Glutamatergic neuron (in vitro differentiated cells): ENCODE measurements around the gene ABCF3. TPM values are rescaled to one million over a fixed set of nuclear protein-coding genes. Genes with fewer than 3 reads are reported as not detected.

Experiments
- DNase-seq: peaks from one replicate; pipeline ENCODE4 v3.0.0; 2022
- H3K27ac Mint-ChIP-seq: one replicate; pipeline ENCODE4 v1.8.0; 2020; ENCODE audit warnings: mild to moderate bottlenecking, mixed read lengths, inconsistent platforms; ENCODE audit not compliant: unreplicated experiment
- H3K27me3 Mint-ChIP-seq: one replicate; pipeline ENCODE4 v1.8.0; 2020; ENCODE audit warnings: mild to moderate bottlenecking, moderate library complexity, mixed read lengths, inconsistent platforms; ENCODE audit not compliant: unreplicated experiment
- H3K36me3 Mint-ChIP-seq: one replicate; pipeline ENCODE4 v1.8.0; 2020; ENCODE audit warnings: mild to moderate bottlenecking, mixed read lengths, inconsistent platforms; ENCODE audit not compliant: unreplicated experiment
- H3K4me1 Mint-ChIP-seq: one replicate; pipeline ENCODE4 v1.8.0; 2020; ENCODE audit warnings: mild to moderate bottlenecking, low read depth, mixed read lengths, inconsistent platforms; ENCODE audit not compliant: unreplicated experiment
- H3K4me3 Mint-ChIP-seq: one replicate; pipeline ENCODE4 v1.8.0; 2020; ENCODE audit warnings: mild to moderate bottlenecking, mixed read lengths, inconsistent platforms; ENCODE audit not compliant: unreplicated experiment
- H3K9me3 Mint-ChIP-seq: one replicate; pipeline ENCODE4 v1.8.0; 2020; ENCODE audit warnings: mild to moderate bottlenecking, moderate library complexity, mixed read lengths, inconsistent platforms; ENCODE audit not compliant: unreplicated experiment
- total RNA-seq: library from RNA; stranded (reverse); fragmentation: NEBNext Ultra II Directional; extraction: Animal tissue kit (Norgen Biotek cat#: 25700); gene quantifications from one replicate; pipeline ENCODE4 v1.2.1, GENCODE V29; 2021; ENCODE audit not compliant: unreplicated experiment
- TF ChIP-seq, protein P1 (sequence below): fragments of 200-600 bp; sonication (generic); IDR thresholded peaks from one replicate; pipeline ENCODE4 v1.5.0; 2021; ENCODE audit not compliant: partially characterized antibody, unreplicated experiment

Gene ABCF3
- total RNA-seq, 1 donor from 2014 or later: 87.9 TPM

DNA sequence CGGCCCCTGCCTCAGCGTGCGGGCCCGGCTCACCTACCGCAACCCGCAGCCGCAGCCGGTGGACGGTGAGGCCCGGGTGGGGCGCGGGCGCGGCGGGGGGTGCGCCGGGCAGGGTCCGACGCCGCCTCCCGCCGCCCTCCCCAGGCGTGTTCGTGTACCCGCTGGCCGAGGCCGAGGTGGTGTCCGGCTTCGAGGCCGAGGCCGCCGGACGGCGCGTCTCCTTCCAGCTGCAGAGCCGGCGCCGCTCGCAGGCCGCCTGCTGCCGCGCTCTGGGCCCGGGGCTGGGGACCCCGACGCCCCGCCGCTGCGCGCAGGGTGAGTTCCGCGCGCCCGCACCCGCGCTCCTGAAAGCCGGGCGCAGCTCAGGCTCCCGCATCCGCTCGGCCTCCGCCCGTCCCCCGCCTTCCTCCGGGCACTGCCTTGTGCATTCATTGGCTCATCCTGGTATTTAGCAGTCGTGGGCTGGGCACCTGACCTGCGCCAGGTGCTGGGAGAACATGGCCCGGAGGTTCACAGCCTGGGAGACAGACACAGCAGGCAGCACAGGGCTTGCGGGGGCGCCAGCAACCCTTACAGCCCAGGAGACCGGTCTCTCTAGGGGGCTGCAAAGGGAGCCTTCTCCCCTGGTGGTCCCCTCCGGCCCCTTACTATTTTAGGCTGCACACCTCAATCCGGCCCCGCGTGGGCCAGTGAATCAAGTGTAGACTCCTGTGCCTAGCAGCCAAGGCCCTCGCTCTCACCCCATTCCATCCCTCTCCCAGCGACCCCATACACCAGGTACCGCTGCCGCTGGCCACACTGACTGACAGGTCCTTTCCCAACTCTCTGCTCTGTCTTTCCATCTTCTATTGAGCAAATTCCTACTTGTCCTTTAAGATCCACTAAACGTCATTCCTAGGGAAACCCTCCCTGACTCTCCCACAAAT is 44.9 kb downstream of the ABCF3 start:
- Mint-ChIP-seq H3K36me3 (no peaks in the 10 kb centered on the region), H3K9me3 (peaks cover 15% of the 10 kb centered on the region), H3K4me3 (peak overlapping the region; percentile 74), H3K27ac (peak overlapping the region; percentile 5), H3K4me1 (peaks cover 26% of the 10 kb centered on the region), H3K27me3 (peaks cover 14% of the 10 kb centered on the region)
- DNase-seq: peak; percentile 38
- TF ChIP-seq, protein P1, sequence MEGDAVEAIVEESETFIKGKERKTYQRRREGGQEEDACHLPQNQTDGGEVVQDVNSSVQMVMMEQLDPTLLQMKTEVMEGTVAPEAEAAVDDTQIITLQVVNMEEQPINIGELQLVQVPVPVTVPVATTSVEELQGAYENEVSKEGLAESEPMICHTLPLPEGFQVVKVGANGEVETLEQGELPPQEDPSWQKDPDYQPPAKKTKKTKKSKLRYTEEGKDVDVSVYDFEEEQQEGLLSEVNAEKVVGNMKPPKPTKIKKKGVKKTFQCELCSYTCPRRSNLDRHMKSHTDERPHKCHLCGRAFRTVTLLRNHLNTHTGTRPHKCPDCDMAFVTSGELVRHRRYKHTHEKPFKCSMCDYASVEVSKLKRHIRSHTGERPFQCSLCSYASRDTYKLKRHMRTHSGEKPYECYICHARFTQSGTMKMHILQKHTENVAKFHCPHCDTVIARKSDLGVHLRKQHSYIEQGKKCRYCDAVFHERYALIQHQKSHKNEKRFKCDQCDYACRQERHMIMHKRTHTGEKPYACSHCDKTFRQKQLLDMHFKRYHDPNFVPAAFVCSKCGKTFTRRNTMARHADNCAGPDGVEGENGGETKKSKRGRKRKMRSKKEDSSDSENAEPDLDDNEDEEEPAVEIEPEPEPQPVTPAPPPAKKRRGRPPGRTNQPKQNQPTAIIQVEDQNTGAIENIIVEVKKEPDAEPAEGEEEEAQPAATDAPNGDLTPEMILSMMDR: no peak

DNA sequence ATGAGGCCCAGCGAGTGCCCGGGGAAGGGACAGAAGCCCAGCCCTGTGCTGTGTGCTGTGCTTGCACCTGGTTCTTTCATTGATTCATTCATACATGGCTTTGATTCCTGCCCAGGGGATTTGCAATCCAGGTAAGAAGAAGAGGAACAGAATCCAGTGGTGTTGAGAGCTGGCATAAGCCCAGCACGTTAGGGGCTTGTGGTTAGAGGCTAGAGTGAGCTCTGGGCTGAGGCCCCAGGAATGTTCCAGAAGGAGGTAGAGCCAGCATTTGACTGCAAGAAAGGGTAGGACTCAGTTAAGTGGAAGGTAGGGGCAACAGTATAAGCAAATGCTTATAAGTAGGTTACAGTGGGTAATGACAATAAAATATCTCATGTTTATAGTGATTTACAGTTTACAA is 45.7 kb downstream of the ABCF3 start:
- peaks cover 27% of the 10 kb centered on the region for H3K4me1 Mint-ChIP-seq
- H3K9me3 Mint-ChIP-seq: peaks cover 17% of the 10 kb centered on the region
- H3K27me3 Mint-ChIP-seq: peaks cover 15% of the 10 kb centered on the region
- DNase-seq: no peak
- TF ChIP-seq, protein P1: no peak
- H3K4me3 Mint-ChIP-seq: peak overlapping the region; percentile 74
- no peak overlapping the region for H3K27ac Mint-ChIP-seq
- H3K36me3 Mint-ChIP-seq: no peaks in the 10 kb centered on the region

DNA sequence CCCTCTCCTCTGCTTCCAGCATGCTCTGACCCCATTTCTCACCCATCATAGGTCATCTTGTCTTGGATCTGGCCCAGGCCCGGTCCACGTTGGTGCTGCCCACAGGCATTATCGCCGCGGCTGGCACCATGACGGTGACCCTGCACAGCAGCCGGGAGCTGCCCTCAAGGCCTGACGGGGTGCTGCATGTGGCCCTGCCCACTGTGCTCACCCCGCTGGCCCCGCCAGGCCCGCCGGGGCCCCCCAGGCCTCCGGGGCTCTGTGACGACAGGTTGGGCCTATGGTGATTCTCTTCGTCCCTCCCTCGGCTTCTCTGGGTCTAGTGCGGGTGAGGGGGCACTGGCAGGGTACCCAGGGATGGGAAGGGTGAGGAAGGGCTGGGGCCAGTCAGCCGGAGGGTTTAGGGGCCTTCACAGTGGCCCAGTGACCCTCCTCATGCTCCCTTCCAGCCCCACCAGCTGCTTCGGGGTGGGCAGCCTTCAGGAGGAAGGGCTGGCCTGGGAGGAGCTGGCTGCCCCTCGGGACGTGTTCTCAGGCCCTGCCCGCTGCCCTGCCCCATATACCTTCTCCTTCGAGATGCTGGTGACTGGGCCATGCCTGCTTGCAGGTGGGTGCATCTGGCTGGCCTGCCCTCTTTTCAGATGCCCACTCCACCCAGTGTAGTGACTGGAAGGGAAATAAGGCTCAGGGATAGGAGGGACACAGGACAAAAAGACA is 47.3 kb downstream of the ABCF3 start:
- no peak for DNase-seq
- Mint-ChIP-seq H3K4me1 (peaks cover 34% of the 10 kb centered on the region), H3K27ac (no peak overlapping the region), H3K36me3 (no peaks in the 10 kb centered on the region), H3K9me3 (peaks cover 21% of the 10 kb centered on the region), H3K4me3 (no peak overlapping the region), H3K27me3 (peaks cover 19% of the 10 kb centered on the region)
- TF ChIP-seq, protein P1: no peak

DNA sequence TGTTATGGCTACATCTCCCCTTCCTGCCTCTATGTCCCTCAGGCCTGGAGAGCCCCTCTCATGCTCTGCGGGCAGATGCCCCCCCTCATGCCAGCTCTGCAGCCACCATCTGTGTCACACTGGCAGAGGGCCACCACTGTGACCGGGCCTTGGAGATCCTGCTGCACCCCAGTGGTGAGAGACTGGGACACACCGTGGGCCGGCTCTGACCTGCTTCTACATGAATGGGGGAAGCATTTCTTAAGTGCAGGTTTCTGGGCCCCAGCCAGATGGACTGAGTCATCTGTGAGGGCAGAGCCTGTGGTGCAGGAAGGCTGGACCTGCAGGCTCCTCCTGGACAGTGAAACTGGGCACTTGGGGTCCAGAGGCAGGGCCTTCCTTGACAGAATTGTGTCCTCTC is 48.2 kb downstream of the ABCF3 start:
- H3K27ac Mint-ChIP-seq: peak overlapping the region; percentile 84
- no peak for DNase-seq
- peaks cover 4% of the 10 kb centered on the region for H3K36me3 Mint-ChIP-seq
- peak overlapping the region; percentile 68 for H3K4me3 Mint-ChIP-seq
- H3K27me3 Mint-ChIP-seq: peaks cover 17% of the 10 kb centered on the region
- H3K4me1 Mint-ChIP-seq: peaks cover 34% of the 10 kb centered on the region
- peaks cover 24% of the 10 kb centered on the region for H3K9me3 Mint-ChIP-seq
- TF ChIP-seq, protein P1: no peak
